Activated T-cell treated with anti-CD3 and anti-CD28 coated beads, Interleukin-2, amount 50 U/mL, for 72 hours (primary cell): ENCODE measurements around the gene RELN. TPM values are rescaled to one million over a fixed set of nuclear protein-coding genes. Genes with fewer than 3 reads are reported as not detected.

Experiments
- ATAC-seq, 2 donors: fragments of 150-1000 bp; cut with Tn5 transposase; replicated peaks in 1 of 2; 2 replicates each; pipeline ENCODE4 v1.10.0; 2021; ENCODE audit warnings: moderate library complexity in 2 of 2, mild to moderate bottlenecking in 1 of 2
- DNase-seq, 2 donors: peaks; one replicate each; pipeline ENCODE4 v3.0.0; 2021 to 2022; ENCODE audit warnings: mixed read lengths in 1 of 2
- H3K27ac Mint-ChIP-seq: one replicate; pipeline ENCODE4 v1.8.0; 2022; ENCODE audit warnings: mild to moderate bottlenecking, moderate library complexity, mixed read lengths
- H3K27me3 Mint-ChIP-seq: one replicate; pipeline ENCODE4 v1.8.0; 2022; ENCODE audit warnings: low read depth, mixed read lengths
- H3K36me3 Mint-ChIP-seq, 2 donors: one replicate each; pipeline ENCODE4 v1.8.0; 2022; ENCODE audit warnings: mixed read lengths in 2 of 2, mild to moderate bottlenecking in 1 of 2; ENCODE audit not compliant: insufficient read depth in 2 of 2
- H3K4me1 Mint-ChIP-seq: one replicate; pipeline ENCODE4 v1.8.0; 2022; ENCODE audit warnings: low read depth, mixed read lengths
- H3K4me3 Mint-ChIP-seq, 2 donors: one replicate each; pipeline ENCODE4 v1.8.0; 2022; ENCODE audit warnings: mild to moderate bottlenecking in 2 of 2, mixed read lengths in 2 of 2, moderate library complexity in 2 of 2
- H3K9me3 Mint-ChIP-seq, 2 donors: one replicate each; pipeline ENCODE4 v1.8.0; 2022; ENCODE audit warnings: mixed read lengths in 2 of 2
- total RNA-seq, 2 donors: library from RNA; stranded (reverse); gene quantifications; one replicate each; pipeline ENCODE4 v1.2.3, GENCODE V29; 2022

Gene RELN
- total RNA-seq, 2 donors from 2014 or later, result not detected

DNA sequence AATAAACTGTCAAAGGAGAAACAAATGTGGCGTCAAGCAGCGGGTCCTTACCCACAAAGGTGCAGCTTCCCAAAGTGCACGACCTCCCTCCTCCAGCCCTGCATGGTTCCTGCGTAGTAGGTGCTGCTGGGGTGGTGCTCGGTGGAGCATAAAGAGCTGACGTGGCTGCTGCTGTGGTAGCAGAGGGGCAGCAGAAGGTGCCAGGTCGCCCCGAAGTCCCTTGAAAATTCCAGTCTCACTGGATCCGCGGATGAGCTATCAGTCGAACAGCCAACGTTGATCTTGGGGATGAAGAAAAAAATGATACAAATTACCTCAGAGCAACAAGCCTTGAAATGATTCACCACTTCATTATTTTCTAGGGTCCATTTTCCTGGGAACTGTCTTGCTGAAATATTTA lies 438.4 kb downstream of the RELN start:
- Mint-ChIP-seq H3K27ac (no peak overlapping the region), H3K9me3 (no peaks in the 10 kb centered on the region), H3K4me3 (no peak overlapping the region), H3K4me1 (no peaks in the 10 kb centered on the region), H3K36me3 (no peaks in the 10 kb centered on the region), H3K27me3 (peaks cover 4% of the 10 kb centered on the region)
- DNase-seq (no peak), ATAC-seq (no peak)

DNA sequence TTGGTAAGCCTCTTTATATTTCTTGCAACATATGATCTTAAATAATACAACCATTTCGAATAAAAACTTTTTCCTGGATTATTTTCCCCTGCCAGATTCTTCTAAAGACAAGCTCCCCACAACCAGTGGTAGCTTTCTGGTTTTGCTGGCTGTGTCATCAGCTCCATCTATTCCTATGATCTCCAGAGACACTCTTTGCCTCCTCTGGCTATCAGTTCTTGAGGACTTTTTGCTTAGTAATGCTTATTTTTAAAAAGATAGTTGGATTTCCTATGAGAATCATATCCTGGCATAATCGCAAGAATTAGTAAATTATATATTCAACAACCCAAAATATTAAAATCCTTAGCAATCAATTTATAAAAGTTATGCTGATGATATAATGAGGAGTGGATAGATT lies 439.7 kb downstream of the RELN start:
- Mint-ChIP-seq H3K27ac (no peak overlapping the region), H3K27me3 (peaks cover 11% of the 10 kb centered on the region), H3K9me3 (no peaks in the 10 kb centered on the region), H3K4me3 (no peak overlapping the region), H3K4me1 (no peaks in the 10 kb centered on the region), H3K36me3 (no peaks in the 10 kb centered on the region)
- ATAC-seq (no peak), DNase-seq (no peak)

DNA sequence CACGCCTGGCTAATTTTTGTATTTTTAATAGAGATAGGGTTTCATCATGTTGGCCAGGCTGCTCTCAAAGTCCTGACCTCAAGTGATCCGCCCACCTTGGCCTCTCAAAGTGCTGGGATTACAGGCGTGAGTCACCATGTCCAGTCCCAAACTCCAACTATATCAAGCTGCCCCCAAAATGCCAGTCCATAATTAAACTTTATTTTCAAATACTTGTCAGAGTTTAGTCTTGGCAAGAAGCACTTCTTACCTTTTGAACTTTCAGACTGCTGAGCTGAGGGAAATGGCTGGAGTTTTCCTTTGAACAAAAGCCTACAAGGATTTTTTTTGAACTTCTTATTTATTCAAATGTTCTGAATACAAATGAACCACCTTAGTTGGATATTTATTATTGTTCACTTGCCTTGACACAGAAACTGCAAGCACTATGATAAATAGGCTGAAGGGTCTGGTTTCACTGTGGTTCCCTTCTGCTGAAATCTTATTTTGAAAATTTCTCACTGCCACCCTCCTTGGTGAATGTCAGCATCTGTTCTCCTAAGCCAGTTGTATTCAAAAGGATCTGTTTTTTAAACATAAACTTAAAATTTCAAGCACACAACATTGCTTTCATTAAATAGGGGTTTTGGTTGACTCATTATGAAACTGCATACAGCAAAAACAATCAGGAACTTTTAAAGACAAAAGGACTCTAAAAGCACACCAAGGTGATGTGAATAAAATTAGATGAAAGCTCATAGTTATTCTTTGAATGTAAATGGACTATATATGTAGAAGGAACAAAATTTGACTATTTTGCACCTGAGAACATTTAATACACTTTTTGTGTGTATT lies 441.8 kb downstream of the RELN start:
- Mint-ChIP-seq H3K27me3 (peaks cover 11% of the 10 kb centered on the region), H3K36me3 (no peaks in the 10 kb centered on the region), H3K4me3 (no peak overlapping the region), H3K4me1 (no peaks in the 10 kb centered on the region), H3K9me3 (no peaks in the 10 kb centered on the region), H3K27ac (no peak overlapping the region)
- ATAC-seq, result no peak
- DNase-seq, result no peak

DNA sequence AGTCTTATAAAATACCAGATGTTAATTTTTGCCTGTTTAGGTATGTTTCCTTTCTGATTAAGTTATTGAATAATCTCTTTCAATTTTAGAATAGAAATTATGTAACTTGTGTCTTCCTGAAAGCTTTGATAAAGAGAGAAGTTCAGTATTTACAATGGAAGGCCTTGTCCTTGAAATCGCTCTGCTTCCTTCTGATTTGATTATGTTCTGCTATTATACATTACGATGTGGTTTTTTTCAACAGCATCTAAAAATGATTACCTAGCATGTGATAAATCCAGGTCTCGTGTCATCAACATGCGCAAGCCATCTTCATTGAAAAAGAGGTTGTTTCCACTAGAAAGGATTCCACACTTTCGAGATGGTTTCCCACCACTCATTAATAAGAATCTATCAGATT lies 447.0 kb downstream of the RELN start:
- no peak overlapping the region for H3K4me3 Mint-ChIP-seq
- peaks cover 19% of the 10 kb centered on the region for H3K27me3 Mint-ChIP-seq
- no peaks in the 10 kb centered on the region for H3K9me3 Mint-ChIP-seq
- ATAC-seq (no peak), DNase-seq (no peak)
- H3K4me1 Mint-ChIP-seq, result no peaks in the 10 kb centered on the region
- no peaks in the 10 kb centered on the region for H3K36me3 Mint-ChIP-seq
- H3K27ac Mint-ChIP-seq, result no peak overlapping the region

DNA sequence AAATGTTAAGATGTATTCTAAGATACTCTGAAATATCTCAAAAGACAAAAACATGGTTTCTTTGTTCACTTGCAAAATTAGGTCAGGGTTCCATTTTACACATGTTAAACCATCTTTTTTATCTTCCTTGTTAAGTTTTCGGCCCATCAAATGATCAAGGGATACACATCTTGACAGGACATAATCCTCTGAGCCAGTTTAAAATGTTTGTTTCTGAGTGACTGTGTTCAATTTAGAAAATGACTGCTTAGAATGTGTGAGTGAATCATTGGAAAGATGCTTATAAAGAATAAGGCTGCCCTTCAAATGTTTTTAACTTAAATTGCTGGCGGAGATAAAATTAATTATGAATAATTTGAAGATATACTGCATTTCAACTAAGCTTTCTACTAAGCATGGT lies 447.5 kb downstream of the RELN start:
- Mint-ChIP-seq H3K4me3 (no peak overlapping the region), H3K4me1 (no peaks in the 10 kb centered on the region), H3K9me3 (no peaks in the 10 kb centered on the region), H3K36me3 (no peaks in the 10 kb centered on the region), H3K27me3 (peaks cover 24% of the 10 kb centered on the region), H3K27ac (no peak overlapping the region)
- no peak for ATAC-seq
- DNase-seq, result no peak

DNA sequence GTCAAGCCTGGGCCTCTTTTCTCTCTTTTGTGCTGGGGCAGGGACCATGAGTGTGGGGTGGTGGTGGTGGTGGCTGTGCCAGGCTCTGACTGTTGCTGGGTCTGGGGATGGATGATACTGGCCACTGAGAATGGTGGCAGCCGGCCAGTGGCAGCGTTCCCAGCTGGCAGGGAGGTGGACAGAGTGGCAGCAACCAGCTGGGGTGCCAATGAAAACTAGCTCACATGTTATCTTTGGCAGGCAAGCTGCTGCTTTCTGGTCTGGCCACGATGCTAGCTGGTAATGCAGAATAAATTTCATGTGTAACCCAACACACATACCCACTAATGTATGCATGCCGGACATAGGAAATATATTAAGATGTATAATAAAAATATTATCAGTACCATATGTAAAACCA lies 448.4 kb downstream of the RELN start:
- H3K36me3 Mint-ChIP-seq, result no peaks in the 10 kb centered on the region

DNA sequence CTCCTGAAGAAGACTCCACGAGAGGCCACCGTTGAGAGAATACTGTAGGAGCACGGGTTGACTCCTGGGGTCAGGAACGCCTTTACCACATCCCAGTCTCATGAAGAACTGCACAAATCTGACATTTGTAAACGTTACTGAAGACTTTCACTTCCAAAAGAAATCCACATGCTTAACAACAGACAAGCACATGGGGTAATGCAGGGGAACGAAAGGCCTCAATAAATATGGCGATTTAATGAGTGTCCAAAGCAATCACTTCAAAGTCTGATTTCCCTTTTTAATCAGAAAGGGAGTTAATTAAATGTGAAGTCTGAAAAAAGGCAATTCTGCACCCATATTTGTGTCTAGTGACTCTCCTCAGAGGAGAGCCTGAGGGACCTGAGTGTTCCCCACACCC lies 449.1 kb downstream of the RELN start:
- DNase-seq (no peak), ATAC-seq (no peak)
- peaks cover 22% of the 10 kb centered on the region for H3K27me3 Mint-ChIP-seq
- H3K9me3 Mint-ChIP-seq, result no peaks in the 10 kb centered on the region
- no peaks in the 10 kb centered on the region for H3K36me3 Mint-ChIP-seq
- no peak overlapping the region for H3K4me3 Mint-ChIP-seq
- no peak overlapping the region for H3K27ac Mint-ChIP-seq
- H3K4me1 Mint-ChIP-seq, result no peaks in the 10 kb centered on the region

More for the DNA sequence above, 448.4 kb downstream of the RELN start:
- ATAC-seq (no peak), DNase-seq (no peak)
- Mint-ChIP-seq H3K4me3 (no peak overlapping the region), H3K27me3 (peaks cover 28% of the 10 kb centered on the region), H3K4me1 (no peaks in the 10 kb centered on the region), H3K27ac (no peak overlapping the region), H3K9me3 (no peaks in the 10 kb centered on the region)

DNA sequence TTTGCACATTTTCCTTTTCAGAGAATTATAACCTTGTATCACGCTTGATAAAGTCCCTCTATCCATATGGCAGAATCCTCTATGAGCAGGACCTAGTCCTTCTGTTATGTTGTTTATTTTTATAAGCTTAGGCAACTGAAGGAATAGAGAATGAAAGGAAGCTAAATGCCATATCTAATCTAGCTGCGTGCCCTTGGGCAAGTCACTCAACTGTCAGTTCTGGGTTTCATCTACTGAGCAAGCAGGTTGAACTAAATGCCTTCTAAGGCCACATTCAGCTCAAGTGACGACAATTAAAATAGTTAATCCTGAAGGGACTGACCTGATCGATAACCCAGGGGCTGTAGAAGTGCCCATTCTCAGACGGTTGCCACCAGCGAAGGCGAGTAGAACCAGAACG lies 449.6 kb downstream of the RELN start:
- Mint-ChIP-seq H3K4me1 (no peaks in the 10 kb centered on the region), H3K27me3 (peaks cover 22% of the 10 kb centered on the region), H3K36me3 (no peaks in the 10 kb centered on the region), H3K9me3 (no peaks in the 10 kb centered on the region), H3K27ac (no peak overlapping the region), H3K4me3 (no peak overlapping the region)
- DNase-seq (no peak), ATAC-seq (no peak)

DNA sequence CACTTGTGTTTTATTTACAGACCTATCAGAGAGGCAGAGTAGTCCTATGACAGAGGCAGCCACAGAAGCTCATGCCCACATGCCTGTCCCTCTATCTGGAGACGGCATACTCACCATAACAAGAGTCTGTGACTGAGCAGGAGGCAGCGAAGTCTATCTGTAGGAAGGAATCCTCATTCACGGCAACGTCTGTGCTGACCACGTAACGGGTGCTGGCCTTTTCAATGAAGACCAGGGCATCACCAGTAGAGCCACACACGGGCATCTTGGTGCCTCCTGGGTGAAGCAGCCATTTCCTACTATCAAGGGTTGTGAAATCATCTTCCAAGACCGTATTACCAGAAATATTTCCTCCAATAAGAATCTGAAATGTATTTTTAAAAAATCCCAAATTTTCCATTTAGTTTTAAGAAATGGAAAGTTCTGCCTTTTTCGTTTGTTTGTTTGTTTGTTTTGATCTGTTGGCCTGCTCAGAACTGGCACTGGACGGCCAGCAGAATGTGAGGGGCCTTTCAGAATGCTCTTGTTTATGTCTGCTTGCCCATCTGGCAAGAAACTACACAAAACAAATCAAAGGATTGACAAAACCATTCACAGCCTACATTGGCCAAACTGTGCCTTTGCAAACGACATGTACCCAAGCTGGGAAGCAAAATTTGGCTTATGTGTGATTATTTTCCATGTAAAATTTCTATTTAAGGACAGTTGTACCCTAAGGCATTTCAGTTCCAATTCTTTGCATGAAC lies 450.3 kb downstream of the RELN start:
- no peak overlapping the region for H3K27ac Mint-ChIP-seq
- no peaks in the 10 kb centered on the region for H3K36me3 Mint-ChIP-seq
- DNase-seq, result no peak
- H3K4me1 Mint-ChIP-seq, result no peaks in the 10 kb centered on the region
- H3K9me3 Mint-ChIP-seq, result no peaks in the 10 kb centered on the region
- H3K27me3 Mint-ChIP-seq, result peaks cover 22% of the 10 kb centered on the region
- H3K4me3 Mint-ChIP-seq, result no peak overlapping the region
- ATAC-seq, result no peak

DNA sequence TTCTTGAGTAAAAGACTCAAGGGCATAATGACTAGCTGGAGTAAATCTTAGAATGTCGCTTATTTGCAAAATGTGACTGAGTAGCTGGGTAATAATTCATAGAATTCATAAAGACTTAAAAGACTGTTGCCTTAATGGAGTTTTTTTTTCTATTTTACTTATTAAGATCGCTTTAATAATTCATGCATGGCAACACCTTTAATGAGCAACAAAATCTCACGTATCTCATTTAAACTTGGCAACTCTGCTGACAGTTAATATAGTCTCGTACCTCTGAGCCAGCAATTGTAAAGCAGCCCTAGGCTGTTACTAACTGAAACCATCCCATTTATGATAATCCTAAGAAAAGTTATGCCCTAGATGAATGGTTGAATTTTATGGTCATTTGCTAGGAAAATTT lies 455.7 kb downstream of the RELN start:
- peaks cover 22% of the 10 kb centered on the region for H3K27me3 Mint-ChIP-seq
- no peak for DNase-seq
- no peak for ATAC-seq
- H3K9me3 Mint-ChIP-seq, result no peaks in the 10 kb centered on the region
- no peak overlapping the region for H3K4me3 Mint-ChIP-seq
- H3K27ac Mint-ChIP-seq, result no peak overlapping the region
- H3K4me1 Mint-ChIP-seq, result no peaks in the 10 kb centered on the region
- H3K36me3 Mint-ChIP-seq, result no peaks in the 10 kb centered on the region

DNA sequence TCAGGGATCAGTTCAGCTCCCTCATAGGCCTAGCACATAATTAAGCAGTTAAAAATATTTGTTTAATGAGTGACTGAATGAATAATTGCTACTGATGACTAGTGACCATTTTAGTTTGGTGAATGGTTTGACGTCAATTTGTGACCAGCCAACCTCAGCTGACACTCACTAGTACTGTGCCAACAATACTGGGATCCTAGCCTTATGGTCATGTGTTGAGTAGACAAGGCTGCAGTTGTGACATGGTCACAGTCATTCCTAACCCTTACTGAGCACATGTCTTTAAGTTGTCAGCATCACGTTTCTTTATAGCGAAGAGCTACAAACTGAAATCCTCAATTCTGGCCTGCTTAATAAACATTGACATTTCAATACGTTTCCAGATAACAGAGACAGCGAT lies 456.5 kb downstream of the RELN start:
- Mint-ChIP-seq H3K36me3 (no peaks in the 10 kb centered on the region), H3K27ac (no peak overlapping the region), H3K4me1 (no peaks in the 10 kb centered on the region), H3K27me3 (peaks cover 18% of the 10 kb centered on the region), H3K4me3 (no peak overlapping the region), H3K9me3 (no peaks in the 10 kb centered on the region)
- DNase-seq, result no peak
- no peak for ATAC-seq

DNA sequence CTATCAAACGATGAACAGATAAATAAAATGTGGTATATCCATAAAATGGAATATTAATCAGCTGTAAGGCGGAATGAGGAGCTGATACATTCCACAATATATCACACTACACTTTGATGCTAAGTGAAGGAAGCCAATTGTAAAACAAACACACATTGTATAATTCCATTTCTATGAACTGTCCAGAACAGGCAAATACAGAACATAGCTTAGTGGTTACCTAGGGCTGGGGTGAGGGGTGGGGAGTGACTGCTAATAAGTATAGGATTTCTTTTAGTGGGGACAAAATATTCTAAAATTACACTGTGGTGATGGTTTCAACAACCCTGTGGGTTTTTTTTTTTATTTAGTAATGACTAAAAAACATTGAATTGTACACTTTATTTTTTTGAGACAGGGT lies 461.3 kb downstream of the RELN start:
- no peaks in the 10 kb centered on the region for H3K4me1 Mint-ChIP-seq
- ATAC-seq (no peak), DNase-seq (no peak)
- H3K27ac Mint-ChIP-seq, result no peak overlapping the region
- peaks cover 8% of the 10 kb centered on the region for H3K27me3 Mint-ChIP-seq
- H3K4me3 Mint-ChIP-seq, result no peak overlapping the region
- no peaks in the 10 kb centered on the region for H3K9me3 Mint-ChIP-seq
- no peaks in the 10 kb centered on the region for H3K36me3 Mint-ChIP-seq

DNA sequence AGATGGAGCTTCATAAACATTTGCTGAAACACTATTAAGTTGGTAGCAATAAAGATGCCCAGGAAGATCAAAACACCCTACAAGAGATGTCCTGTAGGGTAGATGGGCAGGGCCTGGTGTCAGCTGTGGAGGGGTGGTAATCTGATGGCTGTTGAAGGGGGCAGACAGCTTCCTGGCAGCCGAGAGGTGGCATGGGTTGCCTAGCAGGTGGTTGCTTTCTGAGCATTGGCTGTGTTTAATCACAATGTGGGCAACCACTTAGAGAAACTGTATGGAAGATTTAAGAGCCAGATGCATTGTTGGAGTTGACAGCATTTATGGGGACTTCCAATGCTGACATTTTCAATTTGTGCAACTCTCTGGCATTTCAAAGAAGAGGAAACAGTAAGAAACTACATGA lies 463.5 kb downstream of the RELN start:
- H3K36me3 Mint-ChIP-seq, result no peaks in the 10 kb centered on the region
- H3K9me3 Mint-ChIP-seq, result no peaks in the 10 kb centered on the region
- H3K27me3 Mint-ChIP-seq, result peaks cover 8% of the 10 kb centered on the region
- H3K4me1 Mint-ChIP-seq, result no peaks in the 10 kb centered on the region
- ATAC-seq (no peak), DNase-seq (no peak)
- H3K27ac Mint-ChIP-seq, result no peak overlapping the region
- no peak overlapping the region for H3K4me3 Mint-ChIP-seq
